GM19035 (cell line): ENCODE measurements around the gene RETREG1.

Experiments used
- ATAC-seq: cut with Tn5 transposase; IDR thresholded peaks from one replicate; pipeline ENCODE4 v1.9.1; 2021; ENCODE audit not compliant: unreplicated experiment

The RETREG1 gene

DNA sequence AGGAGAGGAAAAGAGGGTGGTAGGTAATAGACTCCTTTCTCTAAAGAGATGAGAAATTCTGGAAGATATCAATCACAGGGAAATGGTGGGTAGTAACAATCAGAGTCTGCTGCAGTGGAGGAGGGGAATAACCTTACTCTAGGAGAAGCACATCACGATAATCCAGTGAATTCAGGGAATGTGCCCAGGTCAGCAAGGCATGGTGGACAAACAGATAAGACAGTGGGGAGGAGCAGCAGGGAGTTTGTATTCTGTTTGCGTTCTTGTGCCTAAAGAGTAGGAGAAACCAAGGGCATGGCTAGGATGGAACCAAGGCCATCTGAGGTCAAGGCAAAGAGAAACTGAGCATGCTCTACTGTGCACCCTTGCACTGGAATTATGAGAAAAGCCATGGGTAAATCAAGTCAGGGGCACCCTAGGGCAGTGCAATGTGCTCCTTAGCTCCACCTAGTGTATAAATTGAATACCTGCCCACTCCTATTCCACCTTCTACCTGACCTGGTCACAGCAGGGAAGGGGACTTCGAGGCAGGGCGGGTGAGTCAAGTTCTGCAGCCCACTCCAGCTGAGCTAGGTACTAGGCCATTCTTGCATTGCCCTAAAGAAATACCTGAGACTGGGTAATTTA is 31.6 kb downstream of the RETREG1 start:
- ATAC-seq: no peak

DNA sequence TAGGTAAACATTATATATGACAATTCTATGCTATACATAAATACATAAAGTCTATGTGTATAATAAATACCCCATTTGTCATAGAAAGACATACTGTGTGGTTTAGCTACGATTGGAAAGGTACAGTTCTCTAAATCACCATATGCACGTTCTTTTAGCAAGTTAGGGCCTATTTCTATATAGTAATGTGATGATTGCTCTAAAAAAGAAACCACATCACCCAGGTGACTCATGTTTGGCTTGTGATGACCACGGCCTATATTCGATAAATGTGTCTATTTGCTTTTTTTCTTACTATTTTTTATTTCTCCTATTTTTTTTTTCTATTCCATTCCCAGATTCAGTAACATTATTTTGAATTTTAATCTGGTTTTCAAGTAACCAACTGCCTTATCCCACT is 34.7 kb downstream of the RETREG1 start:
- ATAC-seq: no peak

DNA sequence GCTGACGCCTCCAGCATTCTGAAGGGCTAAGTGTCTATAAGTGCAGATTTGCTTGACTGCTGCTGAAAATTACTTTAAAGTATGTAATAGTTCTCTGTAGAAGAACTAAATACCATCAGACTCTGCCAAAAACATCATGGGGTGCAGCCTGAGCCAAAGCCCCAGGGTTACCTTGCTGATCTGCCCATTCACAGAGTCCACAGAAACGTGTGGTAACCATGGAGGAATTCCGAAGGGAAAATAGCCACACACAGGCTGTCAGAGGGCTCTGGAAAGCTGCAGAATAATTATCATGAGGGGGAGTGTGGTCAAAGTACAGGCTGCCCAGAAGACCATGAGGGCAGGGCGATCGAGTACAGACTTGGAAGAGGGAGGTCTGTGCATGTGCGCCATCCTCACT is 36.4 kb downstream of the RETREG1 start:
- no peak for ATAC-seq

DNA sequence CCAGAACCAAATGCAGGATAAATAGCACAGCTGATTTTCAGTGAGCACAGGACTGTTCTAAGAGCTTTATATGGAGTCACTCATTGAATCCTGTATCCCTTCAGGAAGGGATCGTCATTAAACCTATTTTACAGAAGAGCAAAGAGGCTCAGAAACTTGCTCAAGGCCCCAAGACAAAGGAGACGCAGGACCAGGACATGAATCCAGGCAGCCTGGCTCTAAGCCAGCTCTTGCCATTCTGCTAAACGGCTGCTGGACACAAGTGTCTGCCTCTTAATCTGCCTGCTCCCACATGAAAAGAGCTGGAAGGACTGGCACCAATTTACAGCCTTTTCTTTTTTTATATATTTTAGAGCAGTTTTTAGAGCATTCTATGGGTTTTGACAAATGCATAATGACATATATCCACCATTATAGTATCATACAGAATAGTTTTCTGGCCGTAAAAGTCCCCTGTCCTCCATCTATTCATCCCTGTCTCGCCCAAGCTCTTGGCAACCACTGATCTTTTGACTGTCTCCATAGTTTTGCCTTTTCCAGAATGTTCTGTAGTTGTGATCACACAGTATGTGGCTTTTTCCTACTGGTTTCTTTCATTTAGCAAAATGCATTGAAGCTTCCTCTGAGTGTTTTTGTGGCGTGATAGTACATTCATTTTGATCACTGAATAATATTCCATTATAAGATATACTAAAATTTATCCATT is 37.5 kb downstream of the RETREG1 start:
- ATAC-seq: no peak

DNA sequence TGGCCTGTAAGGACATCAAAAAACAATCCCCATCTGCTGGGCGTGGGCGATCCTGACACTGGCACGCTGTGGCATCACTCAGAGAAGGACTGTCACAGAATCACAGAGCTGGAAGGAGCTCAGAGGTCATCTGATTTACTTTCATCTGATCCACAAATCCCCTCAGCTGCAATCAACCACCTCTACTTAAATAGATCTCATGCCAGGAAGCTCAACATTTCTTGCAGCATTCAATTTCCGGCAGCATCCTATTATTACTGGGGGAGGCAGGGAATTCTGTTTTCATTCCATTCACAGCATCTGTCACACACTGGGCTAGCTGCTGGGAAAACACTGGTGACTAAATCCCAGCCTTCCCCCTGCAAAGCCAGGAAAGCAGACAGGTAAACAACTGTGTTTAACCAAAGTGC is 38.3 kb downstream of the RETREG1 start:
- ATAC-seq: no peak

DNA sequence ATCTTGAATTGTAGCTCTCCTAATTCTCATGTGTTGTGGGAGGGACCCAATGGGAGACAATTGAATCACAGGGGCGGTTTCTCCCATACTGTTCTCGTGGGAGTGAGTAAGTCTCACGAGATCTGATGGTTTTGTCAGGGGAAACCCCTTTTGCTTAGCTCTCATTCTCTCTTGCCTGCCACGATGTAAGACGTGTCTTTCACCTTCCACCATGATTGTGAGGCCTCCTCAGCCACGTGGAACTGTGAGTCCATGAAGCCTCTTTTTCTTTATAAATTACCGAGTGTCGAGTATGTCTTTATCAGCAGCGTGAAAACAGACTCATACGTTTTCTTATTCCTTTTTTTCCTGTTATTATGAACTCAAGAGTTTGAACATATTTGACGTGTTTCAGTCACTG is 39.1 kb downstream of the RETREG1 start:
- no peak for ATAC-seq

DNA sequence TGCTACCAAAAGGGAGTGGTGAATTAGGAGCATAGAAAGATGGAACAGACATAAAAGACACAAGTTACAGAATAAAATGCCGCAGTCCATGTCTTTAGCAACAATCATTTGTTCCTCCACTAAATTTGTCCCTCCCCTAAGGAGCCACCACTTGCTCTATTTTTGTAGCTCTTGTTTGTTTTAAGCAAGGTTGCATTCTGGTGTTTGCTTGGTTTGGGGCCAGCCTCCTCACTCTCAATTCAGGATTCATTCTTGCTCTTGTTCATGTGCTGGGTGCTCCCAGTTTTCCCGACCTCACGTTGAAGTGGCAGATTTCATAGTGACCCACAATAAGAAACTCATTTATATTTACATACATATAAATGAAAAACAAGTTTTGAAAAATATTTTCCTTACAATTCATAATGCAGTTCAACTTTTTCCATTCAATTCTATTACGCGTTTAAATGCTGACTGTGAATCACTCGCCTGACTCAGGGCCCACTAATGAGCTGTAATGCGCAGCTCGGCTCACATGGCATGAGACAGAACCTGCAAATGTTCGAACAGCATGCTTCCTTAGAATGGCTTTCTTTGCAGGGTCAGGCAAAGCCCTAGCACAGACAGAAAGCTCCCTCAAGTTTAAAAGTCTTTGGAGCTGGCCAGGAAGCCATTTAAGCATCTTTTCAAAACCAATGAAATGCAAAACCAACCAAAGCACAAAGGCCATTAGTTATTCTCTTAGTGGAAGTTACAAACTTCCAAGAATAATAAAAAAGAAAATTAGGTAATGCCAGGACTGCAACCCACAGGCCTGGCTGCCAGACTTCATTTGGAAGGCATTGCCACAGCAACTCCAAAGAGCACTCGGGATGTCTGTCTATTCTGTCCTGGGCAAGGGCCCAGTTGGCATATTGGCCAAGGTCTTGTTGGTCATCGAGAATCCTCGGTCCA is 41.7 kb downstream of the RETREG1 start:
- no peak for ATAC-seq

DNA sequence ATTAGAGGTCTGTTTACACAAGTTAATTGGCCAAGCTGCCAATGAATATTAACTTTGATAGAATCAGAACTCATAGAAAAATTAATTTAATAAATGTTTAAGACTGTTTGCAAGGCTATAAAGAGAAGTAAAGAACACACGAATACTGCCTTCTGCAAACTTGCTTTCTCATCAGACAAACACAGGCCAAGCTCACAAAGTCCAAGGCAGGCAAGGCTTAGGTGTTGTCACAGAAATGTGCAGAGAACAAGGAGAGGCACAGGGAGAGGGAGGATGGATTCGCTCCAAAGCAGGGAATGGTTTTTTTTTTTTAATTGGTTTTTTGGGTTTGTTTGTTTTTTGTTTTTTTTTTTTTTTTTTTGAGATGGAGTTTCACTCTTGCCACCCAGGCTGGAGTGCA is 43.4 kb downstream of the RETREG1 start:
- ATAC-seq: no peak

DNA sequence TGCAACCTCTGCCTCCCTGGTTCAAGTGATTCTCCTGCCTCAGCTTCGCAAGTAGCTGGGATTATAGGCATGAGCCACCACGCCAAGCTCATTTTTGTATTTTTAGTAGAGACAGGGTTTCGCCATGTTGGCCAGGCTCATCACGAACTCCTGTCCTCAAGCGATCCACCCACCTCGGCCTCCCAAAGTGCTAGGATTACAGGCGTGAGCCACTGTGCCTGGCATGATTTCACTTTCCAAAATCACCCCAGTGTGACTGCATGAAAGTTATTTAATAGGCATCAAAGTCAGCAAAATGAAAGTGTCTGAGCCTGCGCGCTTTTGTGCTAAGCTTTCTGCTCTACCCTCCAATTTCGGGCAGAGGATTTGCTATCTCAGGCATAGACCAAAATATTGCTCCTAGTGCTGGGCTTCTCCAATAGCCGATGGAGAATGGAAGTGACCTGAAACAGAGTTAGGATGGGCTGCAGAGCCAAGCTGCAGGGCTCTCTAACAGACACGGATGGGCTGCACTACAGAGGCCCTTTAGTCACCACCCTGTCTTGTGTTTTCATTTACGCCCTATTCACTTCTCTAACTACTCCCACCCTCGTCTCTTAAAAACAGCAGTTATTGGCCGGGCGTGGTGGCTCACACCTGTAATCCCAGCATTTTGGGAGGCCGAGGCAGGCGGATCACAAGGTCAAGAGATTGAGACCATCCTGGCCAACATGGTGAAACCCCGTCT is 44.3 kb downstream of the RETREG1 start:
- ATAC-seq: no peak

DNA sequence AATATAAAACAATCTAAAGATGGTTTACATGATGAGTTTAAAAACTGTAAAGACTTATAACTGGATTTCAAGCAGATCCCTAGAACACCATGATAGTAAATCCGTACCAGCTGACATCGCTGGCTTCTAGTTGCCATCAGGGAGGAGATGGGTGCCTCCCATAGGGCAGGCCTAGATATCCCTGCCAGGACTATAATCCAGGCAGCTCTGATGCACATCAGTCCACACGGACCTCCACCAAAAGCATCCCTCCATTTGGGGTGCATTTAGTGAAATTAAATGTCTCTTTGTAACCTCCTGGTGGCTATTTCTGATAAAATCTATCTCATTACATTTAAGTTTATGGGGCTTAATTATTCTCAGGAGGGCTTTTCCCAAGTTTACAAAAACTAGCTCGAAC is 45.8 kb downstream of the RETREG1 start:
- no peak for ATAC-seq

DNA sequence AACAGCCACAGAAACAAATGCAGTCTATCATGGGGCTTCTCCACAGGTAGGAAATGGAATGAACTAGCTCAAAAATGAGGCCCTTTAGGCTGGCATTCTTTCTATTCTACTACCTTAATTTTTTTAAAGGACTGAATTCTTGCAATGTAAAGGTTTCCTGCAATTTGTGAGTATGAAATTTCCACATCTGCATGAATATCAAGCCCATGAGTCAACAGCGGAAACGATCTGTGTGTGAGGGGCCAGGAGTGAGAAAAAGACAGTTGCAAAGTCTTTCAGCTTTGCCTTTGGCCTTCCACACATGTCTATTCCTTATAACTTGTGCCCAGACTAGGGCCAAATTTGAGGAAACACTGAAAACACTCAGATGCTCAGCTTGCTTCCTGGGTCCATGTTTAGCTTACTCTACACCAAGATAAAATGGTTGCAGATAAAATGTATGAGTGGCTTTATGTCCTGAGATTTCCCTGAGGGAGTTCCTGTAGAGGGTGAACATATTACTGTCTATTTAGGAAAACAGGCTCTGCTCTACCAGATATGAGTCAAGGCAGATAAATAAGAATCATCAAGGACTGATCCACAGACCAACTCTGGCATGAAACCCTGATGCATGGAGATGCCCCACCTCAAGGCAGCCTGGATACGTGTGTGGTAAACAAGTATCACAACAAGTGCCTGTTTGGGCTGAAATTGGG is 46.5 kb downstream of the RETREG1 start:
- ATAC-seq: no peak

DNA sequence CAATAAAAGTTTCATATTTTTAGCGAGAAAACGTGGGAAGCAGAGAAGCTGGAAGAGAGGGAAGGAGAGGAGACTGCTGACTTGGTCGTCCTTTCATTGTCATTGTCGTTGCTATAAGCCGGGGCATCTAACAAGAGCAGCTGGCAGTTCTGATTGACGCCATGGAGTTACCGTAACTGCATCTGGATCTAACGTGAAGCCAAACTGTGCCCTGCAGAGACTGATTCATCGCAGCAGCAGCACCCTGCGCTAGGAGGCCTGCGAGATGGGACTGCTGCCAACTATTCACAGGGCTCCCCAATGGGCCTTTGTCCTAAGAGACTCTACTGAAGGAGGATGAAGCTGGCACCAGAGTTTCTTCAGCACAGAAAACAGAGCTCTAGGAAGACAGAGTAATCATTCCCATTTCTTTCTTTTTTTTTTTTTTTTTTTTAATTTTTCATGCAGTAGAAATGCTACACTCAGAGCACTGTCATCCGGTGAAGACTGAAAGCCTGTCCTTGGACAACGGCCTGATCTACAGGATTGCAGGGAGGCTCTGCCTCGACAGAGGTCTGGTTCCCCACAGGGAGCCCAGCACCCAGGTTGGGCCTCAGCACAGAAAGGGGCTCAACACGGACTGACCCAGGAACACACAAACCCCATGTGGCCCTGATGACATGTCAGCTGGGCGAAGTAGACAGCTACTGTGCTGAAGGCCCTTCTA is 47.8 kb downstream of the RETREG1 start:
- no peak for ATAC-seq

DNA sequence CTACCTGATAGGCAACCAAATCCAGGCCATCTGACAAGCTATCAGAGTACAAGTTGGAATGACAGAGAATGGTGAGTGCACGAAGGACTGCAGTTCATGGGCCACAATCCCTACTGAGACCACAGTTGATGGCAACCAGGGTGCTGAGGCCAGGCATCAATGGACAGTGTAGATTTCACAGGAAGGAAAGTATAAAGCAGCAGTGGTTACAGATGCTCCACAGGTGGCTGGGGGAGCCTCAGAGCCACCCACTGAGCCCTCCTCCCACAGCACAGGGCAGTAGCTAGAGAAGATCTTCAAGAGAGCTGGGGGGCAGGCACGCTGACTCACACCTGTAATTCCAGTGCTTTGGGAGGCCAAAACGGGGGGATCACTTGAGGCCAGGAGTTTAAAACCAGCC is 49.4 kb downstream of the RETREG1 start:
- ATAC-seq: no peak

DNA sequence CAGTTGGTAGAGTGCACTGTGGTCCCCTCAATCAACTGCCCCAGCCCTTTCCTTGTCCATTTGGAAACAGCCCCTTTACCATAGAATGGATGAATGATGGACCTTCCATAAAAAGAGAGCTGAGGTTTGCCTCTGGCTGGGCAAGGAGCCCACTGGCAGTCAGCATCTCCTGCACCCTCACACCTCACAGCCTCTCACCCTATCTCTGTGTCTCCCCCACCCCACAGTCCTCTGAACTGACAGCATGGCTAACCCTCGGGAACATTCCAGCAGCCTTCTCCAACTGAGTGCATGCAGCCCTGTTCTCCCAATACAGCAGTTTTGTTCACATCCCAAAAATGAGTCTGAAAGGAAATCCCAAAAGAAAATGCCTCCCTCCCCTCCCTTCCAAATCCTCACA is 51.7 kb downstream of the RETREG1 start:
- no peak for ATAC-seq

DNA sequence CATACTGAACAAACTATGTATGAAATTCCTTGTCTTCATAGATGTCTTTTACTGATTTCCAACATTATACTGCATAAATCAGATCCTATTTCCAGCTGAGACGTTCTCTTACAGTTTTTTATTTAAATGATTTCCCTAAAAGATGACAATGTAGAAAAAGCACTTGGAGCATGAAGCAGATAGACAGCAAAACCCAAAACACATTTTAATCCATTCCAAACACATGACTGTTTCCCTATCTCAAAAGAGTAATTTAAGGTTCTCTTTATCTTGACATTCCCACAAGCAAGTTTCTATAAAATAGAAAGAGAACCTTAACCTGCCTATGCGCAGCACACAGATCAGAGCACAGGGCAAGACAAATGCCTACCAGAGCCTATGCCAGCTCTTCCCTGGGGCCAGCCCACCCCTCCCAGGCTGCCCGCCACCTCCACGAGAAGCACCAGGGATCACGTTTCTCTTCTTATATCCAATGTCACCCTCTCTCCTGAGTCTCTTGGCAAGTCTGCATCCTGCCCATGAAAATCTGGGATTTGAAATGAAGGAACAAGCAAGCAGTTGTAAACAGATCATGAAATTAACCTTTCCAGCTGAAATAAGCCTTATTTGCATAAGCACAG is 52.4 kb downstream of the RETREG1 start:
- ATAC-seq: no peak

DNA sequence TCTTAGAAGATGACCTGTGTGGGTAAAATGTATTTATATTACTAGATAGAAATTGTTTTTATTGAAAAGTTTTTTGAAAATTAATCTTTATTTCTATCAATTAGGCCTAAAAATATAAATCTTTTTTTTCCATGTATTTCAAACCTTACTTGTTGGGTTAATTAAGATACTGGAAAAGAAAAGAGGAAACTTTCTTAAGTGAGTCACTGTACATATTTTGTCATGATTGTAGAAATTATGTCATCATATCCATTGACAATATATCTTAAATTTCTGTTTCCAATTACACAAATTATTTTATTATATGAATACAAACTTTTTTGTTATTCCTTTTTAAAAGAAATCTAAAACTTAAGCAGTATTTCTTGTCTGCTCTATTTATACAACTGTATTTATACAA is 53.1 kb downstream of the RETREG1 start:
- ATAC-seq: no peak

DNA sequence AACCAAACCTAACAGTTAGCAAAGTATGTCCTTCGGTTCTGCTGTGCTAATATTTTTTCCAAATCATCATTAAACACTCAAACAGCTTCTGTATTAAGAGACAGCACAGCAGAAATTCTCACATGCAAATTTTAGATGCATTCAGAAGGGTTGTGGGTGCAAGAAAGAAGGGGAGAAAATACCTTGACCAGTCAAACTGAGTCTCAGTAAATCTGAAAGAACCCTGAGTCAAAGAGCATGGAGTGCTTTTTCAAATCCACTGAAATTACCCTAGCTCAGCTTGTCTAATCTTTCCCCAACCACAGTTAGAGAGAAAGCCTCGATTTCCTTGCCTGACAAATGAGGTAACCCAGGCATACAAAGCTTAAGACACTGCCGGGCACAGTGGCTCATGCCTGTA is 55.1 kb downstream of the RETREG1 start:
- ATAC-seq: no peak

DNA sequence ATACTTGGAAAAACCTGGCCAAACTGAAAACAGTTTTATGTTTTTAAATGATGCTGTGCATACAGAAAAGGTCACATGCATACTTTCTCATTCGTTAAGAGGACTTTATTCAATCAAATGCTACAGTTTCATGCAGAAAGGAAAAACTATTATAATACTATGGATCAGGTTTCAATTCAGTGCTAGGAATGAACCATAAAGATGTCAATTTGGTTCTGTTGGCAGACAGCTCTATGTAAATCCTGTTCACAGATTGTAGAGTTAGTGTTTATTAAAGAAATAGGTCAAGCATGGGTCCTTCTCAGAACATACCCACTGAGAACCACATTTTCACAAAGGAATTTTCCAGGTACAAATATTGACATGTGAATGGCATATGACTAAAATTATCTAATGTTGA is 57.1 kb downstream of the RETREG1 start:
- ATAC-seq: no peak

DNA sequence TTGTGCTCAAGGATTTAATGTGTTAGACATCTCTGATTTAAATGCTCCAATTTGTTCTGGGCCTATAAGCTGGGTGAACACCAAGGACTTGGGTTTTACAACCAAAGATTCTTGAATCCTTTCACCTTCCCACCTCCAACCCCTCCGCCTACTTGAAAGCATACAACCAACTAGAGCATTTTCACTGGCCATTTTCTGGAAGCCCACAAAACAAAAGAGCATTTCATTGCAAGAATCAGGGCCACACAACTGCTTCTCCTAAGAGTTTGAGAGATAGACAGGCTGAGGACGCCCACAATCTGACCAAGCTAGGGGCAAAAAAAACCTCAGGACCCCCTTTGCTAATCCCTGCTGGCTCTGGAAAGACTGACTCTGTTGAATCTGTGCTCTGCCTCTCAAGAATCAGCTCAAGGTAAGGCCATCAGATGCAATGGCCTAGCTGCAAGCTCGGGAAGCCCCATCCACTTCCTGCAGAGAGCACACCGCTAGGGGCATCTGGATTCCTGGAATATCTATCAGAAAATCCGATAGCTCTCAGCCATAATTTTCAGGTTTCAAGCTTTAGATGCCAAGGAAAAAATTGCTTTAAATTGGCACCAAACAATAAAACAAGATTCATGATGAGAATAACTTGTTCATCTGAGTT is 57.7 kb downstream of the RETREG1 start:
- ATAC-seq: no peak
